GM18508 (cell line): ENCODE measurements around the gene RCAN2.
"Not testable (repeated sequence)": the region's sequence is repeated elsewhere in the genome, so short reads cannot be mapped to it uniquely, and the experiment has no call there.

Experiments
- ATAC-seq: cut with Tn5 transposase; IDR thresholded peaks from one replicate; pipeline ENCODE4 v1.9.1; 2021; ENCODE audit warnings: moderate number of reproducible peaks; ENCODE audit not compliant: insufficient read depth, unreplicated experiment

Gene RCAN2

DNA sequence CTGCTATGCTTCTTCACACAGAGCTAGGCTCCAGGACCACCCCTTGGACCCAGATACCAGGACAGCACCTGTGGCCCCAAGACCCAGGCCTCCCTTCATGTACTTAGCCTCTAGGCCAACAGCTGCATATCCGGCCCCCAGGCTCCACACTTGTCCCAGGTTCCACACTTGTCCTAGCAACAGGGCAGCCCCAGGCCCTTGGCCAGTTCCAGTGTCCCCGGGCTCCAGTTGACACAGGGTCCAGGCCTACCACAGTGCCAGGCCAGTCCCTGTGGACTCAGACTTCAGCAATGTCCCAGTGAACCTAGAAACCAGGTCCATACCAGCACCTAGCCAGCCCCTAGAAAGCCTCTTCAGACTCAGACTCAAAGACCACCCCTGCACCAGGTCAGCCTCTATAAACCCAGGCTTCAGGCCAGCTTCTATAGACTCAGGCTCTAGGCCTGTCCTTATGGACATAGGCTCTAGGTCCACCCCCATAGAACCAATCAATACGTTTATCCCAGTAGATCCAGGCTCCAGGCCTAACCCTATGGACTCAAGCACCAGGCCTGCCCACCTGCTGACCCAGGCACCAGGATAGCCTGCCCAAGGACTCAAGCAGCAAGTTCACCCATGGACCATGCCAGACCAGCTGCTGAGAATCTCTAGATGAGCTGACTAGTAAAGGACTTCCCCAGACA is 46.3 kb downstream of the RCAN2 start:
- no peak for ATAC-seq

DNA sequence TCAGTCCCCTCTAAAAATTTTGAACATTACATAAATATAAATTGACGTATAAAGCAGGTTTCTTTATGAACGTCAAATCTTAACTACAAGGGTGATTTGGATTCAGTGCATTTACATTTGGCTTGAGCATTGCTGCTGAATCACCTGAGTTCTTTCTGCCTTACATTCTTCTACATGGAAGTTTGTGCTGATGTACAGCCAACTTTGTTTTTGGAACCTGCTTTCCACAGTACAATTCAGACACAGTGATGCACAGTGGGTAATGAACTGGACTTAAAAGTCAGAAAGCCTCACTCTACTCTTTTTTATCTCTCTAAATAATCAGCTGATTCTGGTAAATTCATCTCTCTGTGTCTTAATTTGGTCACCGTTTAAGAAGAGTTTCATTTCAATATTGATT is 47.6 kb downstream of the RCAN2 start:
- ATAC-seq, result no peak

DNA sequence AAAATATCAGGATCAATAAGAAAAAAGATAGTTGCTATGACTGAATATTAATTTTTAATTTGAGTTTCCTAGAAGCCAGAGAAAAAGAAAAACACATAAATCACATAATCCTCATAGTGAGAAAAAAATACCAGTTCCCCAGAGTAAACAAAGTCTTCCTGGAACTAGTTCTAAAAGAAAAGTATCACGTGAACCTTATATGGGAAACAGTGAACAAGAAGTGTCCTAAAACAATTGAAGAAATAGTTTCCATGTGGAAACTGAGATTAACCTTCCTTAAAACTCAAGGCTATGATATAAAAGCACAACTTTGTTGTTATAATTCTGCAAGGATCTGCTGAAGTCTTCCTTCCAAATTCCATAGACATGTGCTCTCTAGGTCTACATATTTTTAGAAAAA is 50.6 kb downstream of the RCAN2 start:
- no peak for ATAC-seq

DNA sequence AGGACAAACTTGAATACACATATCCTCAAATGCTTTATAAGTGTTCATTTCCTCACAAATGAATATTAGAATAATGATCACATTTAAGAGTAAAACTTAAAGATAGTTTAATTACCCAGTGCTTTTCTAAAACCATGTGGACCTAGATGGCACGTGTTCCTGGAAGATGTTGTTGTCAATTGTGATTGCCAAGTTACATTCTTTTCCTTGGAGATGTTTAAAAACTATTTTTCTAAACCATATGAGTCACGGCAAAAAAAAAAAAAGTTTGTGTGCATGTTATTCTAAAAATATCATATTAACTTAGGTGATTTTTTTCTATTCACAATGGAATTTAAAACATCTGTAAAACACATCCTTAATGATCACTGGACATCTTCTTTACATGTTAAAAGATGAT is 51.1 kb downstream of the RCAN2 start:
- ATAC-seq, result no peak

DNA sequence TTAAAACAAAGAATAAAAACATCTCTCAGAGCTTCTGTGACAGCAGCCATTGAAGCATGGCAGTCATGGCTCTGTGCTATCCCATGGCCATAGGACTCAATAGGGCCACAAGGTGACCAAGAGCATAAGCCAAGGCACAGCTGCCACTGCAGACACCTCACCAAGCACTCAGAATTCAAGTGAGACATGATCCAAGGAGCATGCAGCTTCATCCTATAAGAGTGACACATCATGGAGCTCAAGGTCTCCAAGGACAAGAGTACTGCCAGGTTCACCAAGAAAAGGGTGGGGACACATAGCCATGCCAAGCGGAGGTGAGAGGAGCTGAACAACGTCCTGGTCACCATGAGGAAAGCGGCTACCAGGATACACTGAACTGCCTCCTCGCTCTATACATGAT is 53.0 kb downstream of the RCAN2 start:
- ATAC-seq, result no peak

DNA sequence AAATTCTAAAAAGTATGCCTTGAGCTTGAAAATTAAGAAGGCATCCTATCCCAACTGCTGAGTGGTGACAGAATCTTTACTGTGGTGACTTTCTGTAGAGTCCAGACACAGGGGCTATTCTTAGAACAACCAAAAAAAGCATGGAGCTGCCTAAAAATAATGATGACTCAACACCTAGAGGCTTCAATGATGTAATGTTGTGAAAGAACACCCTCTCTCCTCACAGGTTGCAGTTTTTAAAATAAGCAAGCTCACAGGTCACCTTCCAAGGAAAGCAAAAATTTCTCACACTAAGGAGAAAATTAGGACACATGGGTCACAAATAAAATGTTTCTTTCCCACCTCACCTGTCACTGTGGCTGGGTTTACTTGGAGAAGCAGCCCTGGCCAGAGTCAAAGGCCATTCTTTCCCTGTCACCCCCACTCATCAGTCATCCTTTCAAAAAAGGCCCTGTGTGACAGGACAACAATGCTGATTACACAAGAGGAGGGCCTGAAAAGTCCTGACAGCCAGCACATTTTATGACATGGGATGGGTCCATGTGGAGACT is 53.5 kb downstream of the RCAN2 start:
- ATAC-seq, result no peak

DNA sequence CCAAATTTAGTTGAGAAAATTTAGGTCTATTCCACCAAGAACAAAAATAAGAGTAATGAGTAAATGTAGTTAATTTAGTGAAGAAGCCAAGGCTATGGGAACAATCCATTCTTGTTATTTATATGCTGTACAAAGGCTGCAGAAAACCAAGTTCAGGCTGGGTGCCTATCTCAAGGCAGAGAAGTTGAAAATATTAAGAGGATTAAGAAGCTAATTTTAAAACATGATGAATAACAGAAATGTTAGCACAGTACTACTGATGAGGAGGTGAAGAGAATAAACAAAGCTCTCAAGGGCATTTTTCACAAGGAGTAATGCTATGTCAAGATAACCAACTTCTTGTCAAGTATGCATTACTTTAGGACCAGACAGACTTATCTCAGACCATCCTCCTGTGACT is 68.6 kb downstream of the RCAN2 start:
- ATAC-seq, result no peak

DNA sequence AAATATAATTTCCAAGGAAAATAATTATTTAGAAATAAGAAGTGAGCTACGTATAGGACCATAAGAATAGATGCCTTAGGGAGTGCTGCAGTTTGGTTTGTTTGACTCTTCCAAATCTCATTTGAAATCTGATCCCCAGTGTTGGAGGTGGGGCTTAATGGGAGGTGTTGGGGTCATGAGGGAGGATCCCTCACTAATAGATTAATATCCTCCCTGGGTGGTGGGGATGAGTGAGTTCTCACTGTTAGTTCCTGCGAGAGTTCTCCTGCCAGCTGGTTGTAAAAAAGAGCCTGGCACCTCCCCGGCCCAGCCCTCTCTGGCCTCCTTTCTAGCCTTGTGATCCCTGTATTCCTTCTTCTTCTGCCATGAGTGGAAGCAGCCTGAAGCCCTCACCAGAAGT is 69.3 kb downstream of the RCAN2 start:
- ATAC-seq, result no peak

DNA sequence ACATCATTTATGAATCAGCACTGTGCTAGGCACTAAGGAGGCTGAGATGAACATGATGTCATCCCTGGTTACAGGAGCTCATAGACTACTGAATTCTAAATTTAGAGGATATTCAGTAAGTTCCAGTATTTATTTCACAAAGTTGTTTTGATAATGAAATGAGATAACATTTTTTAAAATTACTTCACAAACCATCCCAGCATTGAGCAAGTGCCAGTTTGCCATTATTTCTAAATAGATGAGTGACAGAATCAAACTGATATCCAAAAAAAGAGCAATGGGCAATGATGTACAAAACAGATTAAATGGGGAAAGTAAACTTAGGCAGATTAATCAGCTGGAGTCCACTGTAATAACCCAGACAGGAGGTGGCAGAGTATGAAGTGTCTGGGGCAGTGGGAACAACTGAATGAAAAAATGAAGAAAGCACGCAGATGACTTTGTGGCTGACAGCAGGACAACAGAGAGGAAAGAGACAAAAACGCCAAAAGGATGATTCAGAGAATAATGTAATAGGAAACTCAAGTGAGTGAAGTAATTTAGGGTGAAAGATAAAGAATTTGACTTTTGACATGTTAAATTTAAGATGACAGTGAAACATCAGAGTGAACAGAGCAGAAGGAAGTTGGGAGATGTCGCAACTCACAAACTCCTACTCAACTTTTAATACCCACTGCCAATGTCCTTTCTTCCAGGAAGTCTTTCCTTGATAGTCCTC is 70.2 kb downstream of the RCAN2 start:
- ATAC-seq, result no peak

DNA sequence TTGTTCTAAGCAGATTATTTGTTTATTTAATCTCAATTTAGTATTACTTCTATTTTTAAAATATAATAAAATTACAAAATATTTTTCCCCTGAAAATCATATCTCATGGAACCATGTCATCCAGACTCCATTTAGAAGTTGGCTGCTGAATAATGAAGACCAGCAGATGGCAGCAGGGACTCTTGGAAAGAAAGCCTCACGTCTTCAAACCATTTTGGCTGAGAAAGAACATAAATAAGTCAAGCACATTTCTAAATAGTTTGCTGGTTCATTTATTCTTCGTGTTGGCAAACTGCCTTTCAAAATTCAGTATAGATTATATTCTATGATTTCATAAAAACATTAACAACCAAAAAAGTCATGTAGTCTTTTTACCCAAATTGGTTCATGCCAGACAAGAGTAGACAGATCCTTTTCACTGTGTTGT is 71.7 kb downstream of the RCAN2 start:
- no peak for ATAC-seq

DNA sequence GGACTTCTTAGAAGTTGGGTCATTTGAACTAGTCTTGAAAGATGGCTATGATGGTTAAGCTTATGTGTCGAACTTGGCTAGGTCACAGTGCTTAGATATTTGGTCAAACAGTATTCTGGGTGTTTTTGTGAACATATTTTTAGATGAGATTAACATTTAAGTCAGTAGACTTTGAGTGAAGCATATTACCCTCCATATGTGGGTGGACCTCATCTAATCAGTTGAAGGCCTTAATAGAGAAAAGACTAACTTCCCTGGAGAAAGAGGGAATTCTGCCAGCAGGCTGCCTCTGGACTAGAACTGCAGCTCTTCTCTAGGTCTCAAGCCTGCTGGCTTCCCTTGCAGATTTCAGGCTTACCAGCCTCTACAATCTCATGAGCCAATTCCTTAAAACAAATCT is 76.9 kb downstream of the RCAN2 start:
- ATAC-seq, result no peak

DNA sequence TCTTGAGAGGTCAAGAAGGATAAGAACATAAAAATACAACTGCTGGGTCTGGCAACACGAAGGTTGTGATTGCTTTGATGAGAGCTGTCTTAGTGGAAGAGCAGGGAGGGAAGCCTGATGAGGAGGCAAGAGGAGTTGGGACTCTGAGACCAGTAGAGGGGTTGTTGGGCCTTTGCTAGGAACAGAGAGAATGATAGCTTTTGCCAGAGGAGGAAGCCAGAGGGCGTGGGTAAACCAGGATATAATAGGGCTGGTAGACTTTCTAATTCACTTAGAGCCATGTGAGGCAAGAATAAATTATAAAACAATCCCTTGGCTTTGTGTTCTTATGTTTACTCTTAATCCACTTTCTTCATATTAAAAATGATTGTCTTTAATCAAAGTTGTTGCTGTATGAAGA is 78.6 kb downstream of the RCAN2 start:
- ATAC-seq, result no peak

DNA sequence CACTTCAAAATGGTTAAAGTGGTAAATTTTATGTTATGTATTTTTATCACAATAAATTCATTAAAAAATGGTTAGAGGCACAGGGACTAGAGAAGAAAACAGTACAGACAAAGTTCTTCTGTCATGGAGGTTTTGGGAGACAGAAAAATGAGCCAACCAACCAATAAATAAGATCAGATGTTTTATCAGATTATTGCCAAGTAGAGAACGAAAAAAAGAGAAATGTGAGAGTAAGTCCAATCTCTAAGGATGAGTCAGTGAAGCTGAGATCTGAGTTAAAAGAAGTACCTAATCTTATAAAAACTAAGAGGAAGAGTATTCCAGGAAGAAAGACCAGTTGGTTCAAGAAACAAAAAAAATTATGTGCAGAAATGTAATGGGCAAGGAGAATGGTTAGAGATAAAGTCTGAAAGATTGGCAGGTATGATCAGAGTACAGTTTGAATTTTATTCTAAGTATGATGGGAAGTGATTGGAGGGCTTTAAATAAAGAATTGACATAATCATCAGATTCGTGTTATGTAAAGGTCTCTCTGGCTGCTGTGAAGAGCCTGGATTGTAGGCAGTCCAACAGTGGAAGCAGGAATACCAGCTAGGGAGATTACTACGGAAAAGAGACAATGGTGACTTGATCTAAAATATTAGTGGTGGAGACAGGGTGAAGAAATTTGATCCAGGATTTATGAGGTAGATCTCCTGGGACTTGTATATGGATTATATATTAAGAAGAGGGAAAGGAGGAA is 79.6 kb downstream of the RCAN2 start:
- ATAC-seq, result no peak

DNA sequence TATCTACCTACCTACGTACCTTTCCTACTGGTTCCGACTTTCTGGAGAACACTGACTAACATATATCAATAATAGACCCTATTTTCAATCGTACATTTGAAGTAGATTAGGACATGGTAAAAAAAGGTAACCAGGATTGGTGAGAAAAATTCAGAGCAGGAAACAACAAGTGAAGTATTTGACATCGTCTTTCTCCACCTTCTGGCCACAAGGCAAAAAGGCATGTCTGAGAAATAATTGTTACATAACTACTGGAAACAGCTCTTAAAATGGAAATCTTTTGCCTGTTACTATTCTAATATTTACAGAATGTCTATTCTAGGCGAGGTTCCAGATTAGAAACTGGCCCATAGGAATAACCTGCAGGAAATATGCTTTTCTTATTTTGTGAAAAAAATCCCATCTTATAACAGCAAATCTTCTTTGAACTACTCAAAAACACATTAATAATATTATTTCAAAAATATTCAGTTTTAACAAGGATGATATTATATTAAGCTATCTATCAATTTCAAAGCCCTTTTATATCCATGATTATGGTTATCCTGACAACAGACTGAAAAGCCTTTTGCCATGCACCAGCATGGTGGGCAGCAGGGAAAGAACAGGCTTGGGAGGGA is 80.8 kb downstream of the RCAN2 start:
- ATAC-seq, result no peak

DNA sequence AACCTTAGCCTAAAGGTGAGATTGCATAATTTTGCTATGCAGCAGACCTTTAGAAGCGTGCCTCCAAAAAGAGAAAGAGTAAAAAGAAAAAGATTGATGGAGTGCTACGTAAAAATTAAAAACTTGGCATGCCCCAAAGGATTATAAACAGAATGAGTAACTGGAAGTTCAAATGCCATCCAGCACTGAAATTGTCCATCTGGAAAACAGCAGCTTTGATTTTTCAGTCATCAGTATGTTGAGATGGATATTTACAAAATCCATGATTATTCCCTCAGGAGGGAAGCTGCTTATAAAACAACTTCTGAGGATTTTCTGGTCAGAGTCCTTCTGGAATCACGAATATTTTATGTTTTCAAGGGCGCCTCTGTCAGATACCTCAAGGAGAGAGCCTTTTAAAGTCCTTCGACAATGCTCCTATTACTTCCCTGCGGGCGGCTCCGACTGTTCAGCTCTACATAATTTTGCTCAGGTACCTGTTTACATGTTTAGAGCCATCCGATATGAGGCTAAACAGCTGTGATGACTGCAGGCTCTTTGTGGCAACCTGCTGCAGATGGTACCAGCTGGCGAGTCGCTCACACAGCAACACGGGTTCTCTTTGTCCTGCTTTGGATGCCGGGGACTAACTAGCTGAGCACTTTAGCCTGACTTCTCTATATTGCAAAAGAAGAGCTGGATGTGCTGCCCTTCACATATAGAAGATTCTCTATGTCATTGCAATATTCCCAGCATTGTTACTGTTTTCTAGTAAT is 83.3 kb downstream of the RCAN2 start:
- no peak for ATAC-seq

DNA sequence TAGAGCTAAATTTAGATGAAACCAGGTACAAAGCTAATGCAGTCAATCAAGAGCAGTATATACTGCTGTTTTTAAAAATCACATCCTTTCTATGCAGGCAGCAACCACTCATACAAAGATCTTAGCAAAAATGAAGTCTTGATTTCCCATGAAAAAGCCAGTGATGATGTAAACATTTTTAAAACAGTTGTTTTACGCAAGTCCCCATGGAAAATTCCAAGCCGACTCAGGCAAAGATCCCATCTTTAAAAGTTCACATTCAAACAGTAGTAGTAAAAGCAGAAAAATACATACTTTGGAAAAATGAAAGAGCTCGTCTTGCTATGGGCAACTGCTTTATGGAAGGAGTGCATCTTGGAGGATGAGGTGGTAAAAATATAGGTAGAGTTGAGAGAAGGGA is 84.0 kb downstream of the RCAN2 start:
- ATAC-seq, result no peak

DNA sequence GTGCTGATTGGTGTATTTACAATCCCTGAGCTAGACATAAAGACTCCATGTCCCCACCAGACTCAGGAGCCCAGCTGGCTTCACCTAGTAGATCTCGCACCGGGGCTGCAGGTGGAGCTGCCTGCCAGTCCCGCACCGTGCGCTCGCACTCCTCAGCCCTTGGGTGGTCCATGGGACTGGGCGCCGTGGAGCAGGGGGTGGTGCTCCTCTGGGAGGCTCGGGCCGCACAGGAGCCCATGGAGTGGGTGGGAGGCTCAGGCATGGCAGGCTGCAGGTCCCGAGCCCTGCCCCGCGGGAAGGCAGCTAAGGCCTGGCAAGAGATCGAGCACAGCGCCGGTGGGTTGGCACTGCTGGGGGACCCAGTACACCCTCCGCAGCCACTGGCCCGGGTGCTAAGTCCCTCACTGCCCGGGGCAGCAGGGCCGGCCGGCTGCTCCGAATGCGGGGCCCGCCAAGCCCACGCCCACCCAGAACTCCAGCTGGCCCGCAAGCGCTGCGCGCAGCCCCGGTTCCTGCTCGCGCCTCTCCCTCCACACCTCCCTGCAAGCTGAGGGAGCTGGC is 85.5 kb downstream of the RCAN2 start:
- not testable (repeated sequence) for ATAC-seq

DNA sequence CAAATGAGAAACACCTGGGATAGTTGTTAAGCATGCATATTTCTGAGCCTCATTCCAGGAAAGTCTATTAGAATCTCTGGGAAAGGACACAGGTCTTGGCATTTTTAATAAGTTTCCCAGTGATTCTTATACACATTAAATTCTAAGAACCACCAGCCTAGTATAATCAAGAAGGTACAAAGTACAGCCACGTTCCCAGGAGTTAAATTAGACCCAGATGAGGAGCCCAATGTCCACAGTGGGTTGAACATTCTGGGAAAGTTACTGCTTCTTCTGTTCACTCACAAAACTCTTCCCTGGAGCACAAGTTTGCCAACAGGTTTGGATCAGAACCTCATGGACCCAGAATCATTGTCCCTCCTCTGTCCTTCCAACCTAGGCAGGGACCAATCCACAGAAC is 90.4 kb downstream of the RCAN2 start:
- no peak for ATAC-seq

DNA sequence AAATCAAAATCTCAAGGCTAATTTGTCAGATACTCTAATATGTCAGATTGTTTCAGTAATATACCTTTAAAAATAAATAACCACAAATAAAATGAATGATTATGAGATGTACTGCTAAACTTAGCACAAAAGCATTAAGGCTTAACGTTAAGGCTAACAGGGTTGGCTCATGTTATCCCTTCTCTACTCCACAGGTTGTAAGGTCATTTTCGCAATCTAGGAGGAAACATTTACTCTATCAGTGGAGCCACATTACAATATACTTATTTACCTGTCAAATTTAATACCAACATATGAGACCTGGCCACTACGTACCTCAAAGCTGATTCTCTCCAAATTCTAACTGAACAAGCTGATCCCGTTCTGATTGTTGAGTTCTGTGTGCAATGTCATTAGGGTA is 95.7 kb downstream of the RCAN2 start:
- ATAC-seq, result no peak

DNA sequence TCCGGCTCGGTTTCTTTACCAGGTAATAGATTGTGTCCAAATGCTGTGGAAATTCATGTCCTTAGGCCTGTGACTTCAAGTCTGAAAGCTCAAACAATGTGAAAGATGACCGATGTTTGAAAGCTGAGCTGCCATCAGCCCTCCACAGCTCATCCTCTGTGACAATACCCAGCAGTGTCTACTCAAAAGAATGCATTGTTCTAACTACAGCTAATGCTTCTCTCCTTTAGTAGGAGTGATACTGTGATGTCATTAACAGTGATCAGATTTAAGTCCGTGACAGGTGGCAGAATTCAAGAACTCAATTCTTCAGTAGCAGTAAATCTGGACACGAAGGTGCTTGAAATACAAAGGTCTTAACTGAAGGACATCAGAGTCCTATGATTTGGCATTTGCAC is 97.3 kb downstream of the RCAN2 start:
- no peak for ATAC-seq
